Vagina (tissue), 2 donors: Measurements from ENCODE around the gene MYO3B.

Experiments used
- CTCF ChIP-seq, 3 experiments: fragments of 450-650 bp in 2 of 3; fragments of 200-600 bp in 1 of 3; sonication (generic) in 1 of 3; IDR thresholded peaks; one replicate each; pipeline ENCODE4 v1.5.1; 2017 to 2019; ENCODE audit warnings: antibody characterized with exemption in 3 of 3, mild to moderate bottlenecking in 2 of 3, moderate library complexity in 2 of 3
- POLR2A ChIP-seq, 2 donors: fragments of 450-650 bp; IDR thresholded peaks; one replicate each; pipeline ENCODE4 v1.6.1; 2017; ENCODE audit warnings: antibody characterized with exemption in 2 of 2, mild to moderate bottlenecking in 2 of 2, moderate library complexity in 2 of 2
- POLR2AphosphoS5 ChIP-seq, 2 donors: sonication (generic); formaldehyde crosslinking; IDR thresholded peaks; one replicate each; pipeline ENCODE4 v1.9.0; 2017; ENCODE audit warnings: antibody characterized with exemption in 2 of 2, mild to moderate bottlenecking in 2 of 2, low read depth in 1 of 2; ENCODE audit not compliant: insufficient read depth in 1 of 2

- TF ChIP-seq CTCF (IDR thresholded peaks at IDR 0.05) (no peak), POLR2A (IDR thresholded peaks at IDR 0.05) (no peak), POLR2AphosphoS5 (IDR thresholded peaks at IDR 0.05; ENCODE audit: insufficient read depth in 1 of 2, low read depth in 1 of 2) (no peak)
Observed at GRCh38 chr2:170468557-170468956, 290.6 kb downstream of the MYO3B start.
